ENCODE measurements around the gene GPBP1L1.

GPBP1L1 gene

GRCh38 chr1:45656573-45657226, 29.6 kb downstream of the GPBP1L1 start:
- H3K9ac ChIP-seq (ENCODE audit: low read length): no peak overlapping the region
- H3K36me3 ChIP-seq (ENCODE audit: control insufficient read depth, low read depth, low read length): peaks cover 92% of the 10 kb centered on the region
- no peaks in the 10 kb centered on the region for H3K27me3 ChIP-seq (ENCODE audit: control insufficient read depth, insufficient read depth, low read length)
- no peaks in the 10 kb centered on the region for H3K4me1 ChIP-seq (ENCODE audit: control insufficient read depth, low read depth, low read length)
- H3K9me3 ChIP-seq (ENCODE audit: control insufficient read depth, low read depth, low read length): no peaks in the 10 kb centered on the region
- H3K27ac ChIP-seq (ENCODE audit: low read length): no peak overlapping the region
- no peak overlapping the region for H3K4me3 ChIP-seq (ENCODE audit: low read length)

DNA sequence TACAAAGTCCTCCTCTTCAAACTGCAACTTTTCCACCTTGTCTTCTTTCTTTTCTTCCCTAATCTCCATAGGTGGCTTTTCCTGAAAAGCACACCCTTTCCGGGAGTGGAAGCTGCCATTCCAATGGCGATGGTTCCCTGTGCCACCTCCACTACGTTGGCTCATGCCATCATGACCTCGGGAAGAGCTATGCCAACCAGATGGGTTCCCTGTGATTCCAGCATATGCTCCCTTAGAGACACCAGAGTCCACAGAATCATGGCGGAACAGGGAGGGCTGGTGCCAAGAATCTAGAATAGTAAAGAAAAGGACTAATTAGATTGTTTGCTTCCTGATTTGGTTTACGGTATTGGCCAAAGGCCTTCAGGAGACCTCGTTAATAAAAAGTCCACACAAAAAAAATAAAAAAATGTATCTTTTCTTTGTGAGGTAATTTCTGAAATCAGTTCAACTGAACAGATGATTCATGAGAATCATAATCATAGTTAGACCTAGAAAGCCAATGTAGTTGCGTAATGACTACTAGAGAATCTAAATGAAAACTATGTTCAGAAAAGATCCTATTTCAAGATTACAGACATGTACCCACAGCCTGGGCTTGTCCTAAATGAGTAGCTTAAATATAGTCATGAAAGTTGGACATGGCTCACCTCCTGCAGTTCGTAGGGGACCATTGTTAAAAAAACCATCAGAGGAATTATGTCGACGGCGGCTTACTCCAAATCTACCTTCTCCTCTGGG, 31.6 kb downstream of the GPBP1L1 start:
- no peaks in the 10 kb centered on the region for H3K9me3 ChIP-seq (ENCODE audit: control insufficient read depth, low read depth, low read length)
- H3K36me3 ChIP-seq (ENCODE audit: control insufficient read depth, low read depth, low read length): peaks cover 95% of the 10 kb centered on the region
- no peak overlapping the region for H3K4me3 ChIP-seq (ENCODE audit: low read length)
- H3K9ac ChIP-seq (ENCODE audit: low read length): no peak overlapping the region
- H3K27ac ChIP-seq (ENCODE audit: low read length): no peak overlapping the region
- no peaks in the 10 kb centered on the region for H3K4me1 ChIP-seq (ENCODE audit: control insufficient read depth, low read depth, low read length)
- H3K27me3 ChIP-seq (ENCODE audit: control insufficient read depth, insufficient read depth, low read length): no peaks in the 10 kb centered on the region

GRCh38 chr1:45647248-45648021, 38.9 kb downstream of the GPBP1L1 start:
- Histone ChIP-seq H3K4me1 (ENCODE audit: control insufficient read depth, low read depth, low read length) (no peaks in the 10 kb centered on the region), H3K27ac (ENCODE audit: low read length) (no peak overlapping the region), H3K9ac (ENCODE audit: low read length) (no peak overlapping the region), H3K9me3 (ENCODE audit: control insufficient read depth, low read depth, low read length) (no peaks in the 10 kb centered on the region), H3K27me3 (ENCODE audit: control insufficient read depth, insufficient read depth, low read length) (no peaks in the 10 kb centered on the region), H3K4me3 (ENCODE audit: low read length) (no peak overlapping the region), H3K36me3 (ENCODE audit: control insufficient read depth, low read depth, low read length) (peaks cover 66% of the 10 kb centered on the region)

- no peak overlapping the region for H3K27ac ChIP-seq (ENCODE audit: low read length)
Measured at GRCh38 chr1:45644661-45645060, 41.7 kb downstream of the GPBP1L1 start.

DNA sequence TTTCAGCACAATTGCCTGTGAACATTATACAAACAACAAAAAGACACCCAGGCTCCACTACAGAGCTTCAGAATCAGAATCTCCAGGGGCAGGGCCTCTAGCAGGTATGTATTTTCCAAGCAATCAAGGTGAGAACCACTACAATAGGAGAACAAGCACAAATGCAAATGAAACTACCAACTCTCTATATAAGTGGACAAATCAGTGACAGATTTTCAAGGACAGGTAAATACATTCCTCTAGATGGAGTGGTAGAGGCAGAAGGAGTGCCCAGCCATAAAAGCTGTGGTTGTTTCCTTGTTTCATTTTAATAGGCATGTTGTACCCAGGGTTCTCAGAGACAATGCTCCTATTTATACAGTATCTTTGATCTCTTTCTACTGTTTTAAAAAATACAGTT, 42.4 kb downstream of the GPBP1L1 start:
- H3K27me3 ChIP-seq (ENCODE audit: control insufficient read depth, insufficient read depth, low read length): no peaks in the 10 kb centered on the region
- H3K9ac ChIP-seq (ENCODE audit: low read length): no peak overlapping the region
- peaks cover 64% of the 10 kb centered on the region for H3K36me3 ChIP-seq (ENCODE audit: control insufficient read depth, low read depth, low read length)
- H3K4me1 ChIP-seq (ENCODE audit: control insufficient read depth, low read depth, low read length): no peaks in the 10 kb centered on the region
- no peak overlapping the region for H3K4me3 ChIP-seq (ENCODE audit: low read length)
- H3K9me3 ChIP-seq (ENCODE audit: control insufficient read depth, low read depth, low read length): no peaks in the 10 kb centered on the region
- no peak overlapping the region for H3K27ac ChIP-seq (ENCODE audit: low read length)

More at GRCh38 chr1:45644661-45645060, 41.7 kb downstream of the GPBP1L1 start:
- H3K9me3 ChIP-seq (ENCODE audit: control insufficient read depth, low read depth, low read length): no peaks in the 10 kb centered on the region
- H3K36me3 ChIP-seq (ENCODE audit: control insufficient read depth, low read depth, low read length): peaks cover 65% of the 10 kb centered on the region
- no peaks in the 10 kb centered on the region for H3K4me1 ChIP-seq (ENCODE audit: control insufficient read depth, low read depth, low read length)
- H3K9ac ChIP-seq (ENCODE audit: low read length): no peak overlapping the region
- no peak overlapping the region for H3K4me3 ChIP-seq (ENCODE audit: low read length)
- H3K27me3 ChIP-seq (ENCODE audit: control insufficient read depth, insufficient read depth, low read length): no peaks in the 10 kb centered on the region

DNA sequence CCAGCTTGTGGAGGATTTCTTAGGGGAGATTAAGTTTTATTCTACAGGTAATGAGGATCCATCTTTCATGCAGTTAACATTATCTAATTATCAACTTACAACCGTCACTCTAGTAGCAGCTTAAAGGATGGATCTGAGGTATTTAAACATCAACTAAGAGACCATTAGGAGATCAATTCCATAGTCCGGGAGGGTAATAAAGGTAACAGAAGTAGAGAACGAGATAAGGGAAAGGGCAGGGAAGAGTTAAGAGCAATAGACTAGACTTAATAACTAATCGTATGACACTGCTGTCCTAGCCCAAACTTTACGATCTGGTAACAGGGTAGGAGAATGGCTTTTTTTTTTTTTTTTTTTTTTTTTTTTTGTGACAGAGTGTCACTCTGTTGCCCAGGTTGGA, 43.0 kb downstream of the GPBP1L1 start:
- H3K27ac ChIP-seq (ENCODE audit: low read length): no peak overlapping the region
- no peak overlapping the region for H3K9ac ChIP-seq (ENCODE audit: low read length)
- H3K9me3 ChIP-seq (ENCODE audit: control insufficient read depth, low read depth, low read length): no peaks in the 10 kb centered on the region
- no peak overlapping the region for H3K4me3 ChIP-seq (ENCODE audit: low read length)
- H3K4me1 ChIP-seq (ENCODE audit: control insufficient read depth, low read depth, low read length): no peaks in the 10 kb centered on the region
- peaks cover 67% of the 10 kb centered on the region for H3K36me3 ChIP-seq (ENCODE audit: control insufficient read depth, low read depth, low read length)
- no peaks in the 10 kb centered on the region for H3K27me3 ChIP-seq (ENCODE audit: control insufficient read depth, insufficient read depth, low read length)

DNA sequence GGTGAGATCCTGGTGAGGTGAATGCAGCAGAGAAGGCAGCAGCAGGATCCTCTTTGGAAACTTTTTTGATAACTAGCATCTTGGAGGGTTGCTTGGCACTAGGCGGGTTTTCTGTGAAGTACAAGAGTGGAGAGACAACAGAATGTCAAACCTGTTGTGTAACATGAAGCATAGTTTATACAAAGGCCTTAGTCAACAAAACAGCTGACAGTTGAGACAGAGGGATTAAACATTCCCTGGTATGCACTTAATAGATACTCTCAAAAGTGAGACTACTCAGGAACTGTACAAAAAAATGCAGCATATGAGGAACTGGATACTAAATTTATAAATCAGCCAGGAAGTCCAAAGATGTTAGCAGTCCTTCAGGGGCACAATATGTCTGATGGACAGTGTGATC, 46.0 kb downstream of the GPBP1L1 start:
- Histone ChIP-seq H3K36me3 (ENCODE audit: control insufficient read depth, low read depth, low read length) (peaks cover 84% of the 10 kb centered on the region), H3K4me1 (ENCODE audit: control insufficient read depth, low read depth, low read length) (no peaks in the 10 kb centered on the region), H3K4me3 (ENCODE audit: low read length) (no peak overlapping the region), H3K9ac (ENCODE audit: low read length) (no peak overlapping the region), H3K9me3 (ENCODE audit: control insufficient read depth, low read depth, low read length) (no peaks in the 10 kb centered on the region), H3K27me3 (ENCODE audit: control insufficient read depth, insufficient read depth, low read length) (no peaks in the 10 kb centered on the region), H3K27ac (ENCODE audit: low read length) (no peak overlapping the region)

GRCh38 chr1:45635211-45635610, 51.1 kb downstream of the GPBP1L1 start:
- no peaks in the 10 kb centered on the region for H3K27me3 ChIP-seq (ENCODE audit: control insufficient read depth, insufficient read depth, low read length)
- H3K4me3 ChIP-seq (ENCODE audit: low read length): no peak overlapping the region
- H3K9ac ChIP-seq (ENCODE audit: low read length): no peak overlapping the region
- peaks cover 92% of the 10 kb centered on the region for H3K36me3 ChIP-seq (ENCODE audit: control insufficient read depth, low read depth, low read length)
- H3K9me3 ChIP-seq (ENCODE audit: control insufficient read depth, low read depth, low read length): no peaks in the 10 kb centered on the region
- H3K4me1 ChIP-seq (ENCODE audit: control insufficient read depth, low read depth, low read length): no peaks in the 10 kb centered on the region
- H3K27ac ChIP-seq (ENCODE audit: low read length): no peak overlapping the region

DNA sequence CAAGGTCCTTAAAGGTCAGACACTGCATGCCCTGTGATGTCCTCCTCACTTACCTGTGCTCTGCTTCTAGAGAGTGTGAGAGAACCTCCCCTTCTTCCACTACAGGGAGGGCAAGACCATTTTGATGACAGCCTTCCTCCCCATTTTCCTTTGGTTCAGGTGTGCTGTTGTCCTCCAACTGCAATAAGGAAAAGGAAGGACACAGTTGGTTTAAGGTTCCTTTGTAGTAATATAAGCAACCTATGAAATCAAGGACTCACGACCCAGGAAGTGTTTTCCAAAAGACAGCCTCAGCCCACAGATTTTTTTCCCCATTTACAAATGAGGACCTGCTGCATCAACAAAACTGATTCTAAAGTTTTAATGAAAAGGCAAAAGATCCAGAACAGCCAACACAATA, 55.9 kb downstream of the GPBP1L1 start:
- no peak overlapping the region for H3K9ac ChIP-seq (ENCODE audit: low read length)
- no peaks in the 10 kb centered on the region for H3K27me3 ChIP-seq (ENCODE audit: control insufficient read depth, insufficient read depth, low read length)
- no peak overlapping the region for H3K27ac ChIP-seq (ENCODE audit: low read length)
- H3K9me3 ChIP-seq (ENCODE audit: control insufficient read depth, low read depth, low read length): no peaks in the 10 kb centered on the region
- peaks cover 82% of the 10 kb centered on the region for H3K36me3 ChIP-seq (ENCODE audit: control insufficient read depth, low read depth, low read length)
- no peak overlapping the region for H3K4me3 ChIP-seq (ENCODE audit: low read length)
- no peaks in the 10 kb centered on the region for H3K4me1 ChIP-seq (ENCODE audit: control insufficient read depth, low read depth, low read length)

DNA sequence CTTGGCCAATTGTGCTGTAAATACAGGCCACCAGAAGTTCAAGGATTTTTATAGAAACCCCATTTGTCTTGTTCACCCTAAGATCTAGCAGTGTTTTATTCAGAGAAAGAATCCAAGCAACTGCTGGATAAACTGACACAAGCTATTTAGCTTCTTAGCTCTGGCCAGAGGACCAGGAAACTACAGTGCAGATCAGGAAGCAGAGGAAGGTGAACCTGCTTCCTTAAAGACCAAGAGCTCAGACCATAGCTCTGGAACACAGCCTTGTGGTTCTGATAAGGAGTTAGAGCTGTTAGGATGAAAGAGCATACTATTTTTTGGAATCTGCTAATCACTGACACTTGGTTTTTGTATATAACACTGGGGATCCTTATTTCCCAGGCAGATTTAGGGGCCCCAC, 57.3 kb downstream of the GPBP1L1 start:
- Histone ChIP-seq H3K36me3 (ENCODE audit: control insufficient read depth, low read depth, low read length) (peaks cover 70% of the 10 kb centered on the region), H3K9ac (ENCODE audit: low read length) (no peak overlapping the region), H3K4me3 (ENCODE audit: low read length) (no peak overlapping the region), H3K27ac (ENCODE audit: low read length) (no peak overlapping the region), H3K4me1 (ENCODE audit: control insufficient read depth, low read depth, low read length) (no peaks in the 10 kb centered on the region), H3K27me3 (ENCODE audit: control insufficient read depth, insufficient read depth, low read length) (no peaks in the 10 kb centered on the region), H3K9me3 (ENCODE audit: control insufficient read depth, low read depth, low read length) (no peaks in the 10 kb centered on the region)

DNA sequence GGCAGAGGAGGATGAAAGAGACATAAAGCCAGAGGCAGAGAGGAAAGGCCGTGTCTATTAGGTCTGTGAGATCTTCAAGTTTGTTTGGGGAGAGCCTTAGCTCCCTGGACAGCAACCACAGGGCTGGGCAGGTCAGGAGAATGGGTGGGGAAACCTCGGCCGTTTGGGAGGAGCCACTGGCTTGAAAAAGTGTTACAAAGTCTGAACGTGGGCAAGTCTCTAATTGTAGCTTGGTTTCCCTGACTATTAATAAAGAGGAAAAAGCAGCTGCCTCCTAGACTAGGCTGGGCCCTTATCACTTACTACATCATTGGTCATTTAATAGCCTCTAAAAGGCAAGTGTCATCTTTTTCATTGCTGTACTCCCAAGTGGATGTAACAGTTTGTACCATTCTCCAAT, 62.4 kb downstream of the GPBP1L1 start, which contains the start of gene CCDC17:
CCDC17 (minus strand) TSS at position 83 of the 400 bp plus-strand sequence. CDS start 145 bp downstream, outside the sequence.
- H3K4me1 ChIP-seq (ENCODE audit: control insufficient read depth, low read depth, low read length): no peaks in the 10 kb centered on the region
- H3K27ac ChIP-seq (ENCODE audit: low read length): no peak within 1 kb of the TSS
- no peaks in the 10 kb centered on the region for H3K9me3 ChIP-seq (ENCODE audit: control insufficient read depth, low read depth, low read length)
- peaks cover 30% of the 10 kb centered on the region for H3K36me3 ChIP-seq (ENCODE audit: control insufficient read depth, low read depth, low read length)
- no peaks in the 10 kb centered on the region for H3K27me3 ChIP-seq (ENCODE audit: control insufficient read depth, insufficient read depth, low read length)
- no peak within 1 kb of the TSS for H3K9ac ChIP-seq (ENCODE audit: low read length)
- H3K4me3 ChIP-seq (ENCODE audit: low read length): no peak within 1 kb of the TSS

Data from iPS-18a (cell line).